Brain pericyte (primary cell): ENCODE data around the gene PANK2.
"Not testable (repeated sequence)": the region's sequence is repeated elsewhere in the genome, so short reads cannot be mapped to it uniquely, and the experiment has no call there.

Experiments
- DNase-seq: peaks from one replicate; pipeline ENCODE4 v3.0.0-alpha.2; 2012; ENCODE audit warnings: low read depth, low spot score

Gene PANK2

GRCh38 chr20:3869839-3870634 lies 19.1 kb upstream of the PANK2 start:
- no peak for DNase-seq

GRCh38 chr20:3871550-3872265 lies 17.5 kb upstream of the PANK2 start:
- DNase-seq, result no peak

GRCh38 chr20:3873507-3873906 lies 15.7 kb upstream of the PANK2 start:
- no peak for DNase-seq

- no peak for DNase-seq
These were observed 14.9 kb upstream of the PANK2 start for GRCh38 chr20:3874194-3874844.

GRCh38 chr20:3875378-3875974 lies 13.7 kb upstream of the PANK2 start:
- DNase-seq, result no peak

- no peak for DNase-seq
These were observed 13.2 kb upstream of the PANK2 start for GRCh38 chr20:3876000-3876399.

- peak; percentile 17 for DNase-seq
These were observed 12.5 kb upstream of the PANK2 start for GRCh38 chr20:3876676-3877075.

GRCh38 chr20:3878921-3879274 lies 10.3 kb upstream of the PANK2 start:
- DNase-seq, result not testable (repeated sequence)

GRCh38 chr20:3885715-3886114 lies 3.5 kb upstream of the PANK2 start:
- no peak for DNase-seq

- DNase-seq, result no peak
These were observed 1.1 kb upstream of the PANK2 start for GRCh38 chr20:3887876-3888620.

- no peak for DNase-seq
These were observed 556 bp downstream of the PANK2 start for GRCh38 chr20:3889489-3890397.

- DNase-seq, result peak; percentile 24
These were observed 1.2 kb downstream of the PANK2 start for GRCh38 chr20:3890398-3890751.

- no peak for DNase-seq
These were observed 2.1 kb downstream of the PANK2 start for GRCh38 chr20:3890999-3891929.

GRCh38 chr20:3894796-3895195 lies 5.6 kb downstream of the PANK2 start:
- DNase-seq, result no peak

GRCh38 chr20:3896302-3896701 lies 7.1 kb downstream of the PANK2 start:
- no peak for DNase-seq

GRCh38 chr20:3896853-3897583 lies 7.8 kb downstream of the PANK2 start:
- no peak for DNase-seq

- not testable (repeated sequence) for DNase-seq
These were observed 9.0 kb downstream of the PANK2 start for GRCh38 chr20:3898181-3898580.

- DNase-seq, result no peak
These were observed 9.5 kb downstream of the PANK2 start for GRCh38 chr20:3898639-3899038.

- no peak for DNase-seq
These were observed 11.0 kb downstream of the PANK2 start for GRCh38 chr20:3900187-3900604.
